Lower lobe of right lung (tissue), 2 donors: Measurements from ENCODE around the gene ASB6. TPM values are rescaled to one million over a fixed set of nuclear protein-coding genes. Genes with fewer than 3 reads are reported as not detected.

Experiments used
- ATAC-seq, 2 donors: fragments of 200-7000 bp; cut with Tn5 transposase; one replicate each; pipeline ENCODE4 v1.9.1; 2020 to 2022; ENCODE audit warnings: mild to moderate bottlenecking in 2 of 2, moderate library complexity in 2 of 2
- DNase-seq: peaks from one replicate; pipeline ENCODE4 v3.0.0-alpha.2; 2020
- H3K27ac ChIP-seq: fragments of 200-600 bp; one replicate; pipeline ENCODE4 v1.8.0; 2022
- H3K27me3 ChIP-seq: fragments of 200-600 bp; one replicate; pipeline ENCODE4 v1.8.0; 2022; ENCODE audit warnings: low read depth
- H3K36me3 ChIP-seq: fragments of 200-600 bp; one replicate; pipeline ENCODE4 v1.8.0; 2022; ENCODE audit warnings: mild to moderate bottlenecking
- H3K4me1 ChIP-seq: fragments of 200-600 bp; one replicate; pipeline ENCODE4 v1.8.0; 2022
- H3K4me3 ChIP-seq: fragments of 200-600 bp; one replicate; pipeline ENCODE4 v1.8.0; 2022; ENCODE audit warnings: mild to moderate bottlenecking
- H3K9me3 ChIP-seq: fragments of 200-600 bp; one replicate; pipeline ENCODE4 v1.8.0; 2022
- CTCF ChIP-seq: fragments of 200-600 bp; IDR thresholded peaks from one replicate; pipeline ENCODE4 v1.8.0; 2022; ENCODE audit warnings: antibody characterized with exemption, mild to moderate bottlenecking
- intact Hi-C: fragments of 100-400 bp; cut with DNase I; formaldehyde crosslinking; loops from one replicate; pipeline ENCODE4 v1.11.0; 2022
- total RNA-seq: library from RNA; stranded (reverse); fragmentation: NEBNext Ultra II Directional; extraction: Animal tissue kit (Norgen Biotek cat#: 25700); gene quantifications from one replicate; pipeline ENCODE4 v1.2.1, GENCODE V29; 2021
- donor health status: DM: no; HTN: yes; CAD: no; lungs with severe emphysema.

ASB6 gene
- total RNA-seq, 1 donor from 2014 or later: 14.6 TPM

GRCh38 chr9:129635099-129636065, 6.6 kb downstream of the ASB6 start:
- peaks cover 72% of the 10 kb centered on the region for H3K36me3 ChIP-seq

GRCh38 chr9:129633848-129634247, 8.1 kb downstream of the ASB6 start:
- intact Hi-C loops: no loop called here
- Histone ChIP-seq H3K4me3 (no peak overlapping the region), H3K36me3 (peaks cover 64% of the 10 kb centered on the region), H3K27me3 (no peaks in the 10 kb centered on the region), H3K4me1 (peaks cover 22% of the 10 kb centered on the region), H3K27ac (no peak overlapping the region), H3K9me3 (no peaks in the 10 kb centered on the region)
- ATAC-seq (no peak), DNase-seq (no peak)
- TF ChIP-seq CTCF: no peak

More at GRCh38 chr9:129635099-129636065, 6.6 kb downstream of the ASB6 start:
- DNase-seq: no peak
- H3K27me3 ChIP-seq: no peaks in the 10 kb centered on the region
- peaks cover 20% of the 10 kb centered on the region for H3K4me1 ChIP-seq
- intact Hi-C loops: no loop called here
- no peak for TF ChIP-seq CTCF
- no peaks in the 10 kb centered on the region for H3K9me3 ChIP-seq
- ATAC-seq: no peak
- no peak overlapping the region for H3K27ac ChIP-seq
- no peak overlapping the region for H3K4me3 ChIP-seq

- Histone ChIP-seq H3K27me3 (no peaks in the 10 kb centered on the region), H3K36me3 (peaks cover 58% of the 10 kb centered on the region), H3K4me1 (peaks cover 28% of the 10 kb centered on the region), H3K27ac (no peak overlapping the region), H3K9me3 (no peaks in the 10 kb centered on the region), H3K4me3 (no peak overlapping the region)
- intact Hi-C loops: no loop called here
- TF ChIP-seq CTCF: no peak
- no peak for ATAC-seq
- no peak for DNase-seq
These were observed 8.7 kb downstream of the ASB6 start for GRCh38 chr9:129633207-129633606.

GRCh38 chr9:129632460-129632859, 9.5 kb downstream of the ASB6 start:
- no peak for ATAC-seq
- intact Hi-C loops: no loop called here
- no peak for DNase-seq
- Histone ChIP-seq H3K9me3 (no peaks in the 10 kb centered on the region), H3K36me3 (peaks cover 51% of the 10 kb centered on the region), H3K4me3 (no peak overlapping the region), H3K4me1 (peaks cover 36% of the 10 kb centered on the region), H3K27ac (no peak overlapping the region), H3K27me3 (no peaks in the 10 kb centered on the region)
- no peak for TF ChIP-seq CTCF

GRCh38 chr9:129631674-129632129, 10.2 kb downstream of the ASB6 start:
- ATAC-seq (no peak), DNase-seq (no peak)
- peaks cover 43% of the 10 kb centered on the region for H3K4me1 ChIP-seq
- intact Hi-C loops: no loop called here
- no peak overlapping the region for H3K4me3 ChIP-seq
- no peak for TF ChIP-seq CTCF
- H3K27ac ChIP-seq: no peak overlapping the region
- no peaks in the 10 kb centered on the region for H3K27me3 ChIP-seq
- peaks cover 43% of the 10 kb centered on the region for H3K36me3 ChIP-seq
- H3K9me3 ChIP-seq: no peaks in the 10 kb centered on the region
